NT2/D1 (cell line): ENCODE results near the gene RNF40.

Experiments used
- DNase-seq: peaks from one replicate; pipeline ENCODE4 v3.0.0-alpha.2; 2011; ENCODE audit warnings: low read depth, low spot score
- H3K27me3 ChIP-seq: 2 replicates; pipeline ENCODE4 v1.6.0; 2011; ENCODE audit warnings: mild to moderate bottlenecking; ENCODE audit not compliant: insufficient read length, insufficient read depth
- H3K36me3 ChIP-seq: 2 replicates; pipeline ENCODE4 v1.6.1; 2011; ENCODE audit warnings: mild to moderate bottlenecking, low read length, mixed read lengths; ENCODE audit not compliant: insufficient read depth, insufficient read length
- H3K4me1 ChIP-seq: 2 replicates; pipeline ENCODE4 v1.5.1; 2011; ENCODE audit not compliant: insufficient read depth, insufficient read length
- H3K4me3 ChIP-seq: 2 replicates; pipeline ENCODE4 v1.5.1; 2011; ENCODE audit warnings: low read depth; ENCODE audit not compliant: insufficient read length
- H3K9ac ChIP-seq: 2 replicates; pipeline ENCODE4 v1.6.0; 2011; ENCODE audit warnings: low read depth; ENCODE audit not compliant: insufficient read length
- H3K9me3 ChIP-seq: 2 replicates; pipeline ENCODE4 v1.5.1; 2011; ENCODE audit warnings: mild to moderate bottlenecking, low read length; ENCODE audit not compliant: insufficient read depth
- SUZ12 ChIP-seq: IDR thresholded peaks from 2 replicates; pipeline ENCODE4 v1.6.1; 2011; ENCODE audit not compliant: insufficient read length, insufficient read depth; ENCODE audit errors: extremely low read depth
- YY1 ChIP-seq: IDR thresholded peaks from 2 replicates; pipeline ENCODE4 v1.6.1; 2011; ENCODE audit not compliant: insufficient read length, insufficient read depth
- ZNF274 ChIP-seq: IDR thresholded peaks from 2 replicates; pipeline ENCODE4 v1.6.1; 2011; ENCODE audit warnings: mild to moderate bottlenecking, low read depth, low read length

RNF40 gene

DNA sequence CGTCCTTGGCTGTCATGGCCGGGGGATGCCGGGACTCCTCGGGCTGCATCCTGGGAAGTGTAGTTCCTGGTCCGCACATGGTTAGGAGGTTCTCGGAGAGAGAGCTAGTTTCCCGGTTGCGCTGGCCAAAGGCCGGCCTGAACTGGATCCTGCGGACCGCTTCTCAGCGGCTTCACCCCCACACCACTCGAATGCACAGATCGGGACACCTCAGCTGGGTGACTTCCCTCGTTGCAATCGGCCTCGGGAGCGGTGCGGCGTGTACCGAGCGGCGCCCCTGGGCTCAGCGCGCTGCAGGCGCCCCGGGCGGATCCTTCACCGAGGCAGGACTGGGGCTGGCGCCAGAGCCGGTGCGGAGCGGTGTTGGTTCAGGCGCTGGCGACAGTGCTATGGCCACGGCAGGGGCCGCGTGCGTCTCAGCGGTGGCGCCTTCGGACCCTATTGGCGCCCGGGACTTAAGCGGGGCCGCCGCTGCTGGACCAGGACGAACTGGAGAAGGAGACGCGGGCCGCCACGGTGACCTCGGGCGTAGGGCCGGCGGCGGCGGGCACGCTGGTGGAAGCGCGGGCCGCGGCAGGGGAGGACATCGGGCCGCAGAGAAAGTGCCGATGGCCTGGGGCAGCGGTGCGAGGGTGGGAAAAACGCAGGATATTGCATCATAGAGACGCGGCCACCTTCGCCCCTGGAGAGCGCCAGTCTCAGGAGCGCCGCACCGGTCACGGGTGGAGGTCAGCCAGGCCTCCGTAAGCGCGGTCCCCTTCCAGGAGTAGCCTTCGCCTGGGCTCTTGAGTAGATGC lies 13.5 kb downstream of the RNF40 start:
- Histone ChIP-seq H3K4me1 (peaks cover 18% of the 10 kb centered on the region), H3K9me3 (no peaks in the 10 kb centered on the region), H3K27me3 (no peaks in the 10 kb centered on the region), H3K9ac (peak overlapping the region; percentile 99), H3K4me3 (peak overlapping the region; percentile 93), H3K36me3 (peaks cover 73% of the 10 kb centered on the region)
- TF ChIP-seq YY1 = peak; percentile 54
- TF ChIP-seq ZNF274 = no peak
- TF ChIP-seq SUZ12 = no peak
- peak; percentile 86 for DNase-seq

GRCh38 chr16:30777591-30778297 lies 15.6 kb downstream of the RNF40 start:
- peaks cover 73% of the 10 kb centered on the region for H3K36me3 ChIP-seq
- TF ChIP-seq SUZ12 (no peak), ZNF274 (no peak)
- no peak overlapping the region for H3K9ac ChIP-seq
- H3K27me3 ChIP-seq = no peaks in the 10 kb centered on the region
- DNase-seq = no peak
- H3K4me3 ChIP-seq = no peak overlapping the region
- H3K9me3 ChIP-seq = no peaks in the 10 kb centered on the region
- peaks cover 18% of the 10 kb centered on the region for H3K4me1 ChIP-seq

GRCh38 chr16:30778549-30779244 lies 16.6 kb downstream of the RNF40 start:
- Histone ChIP-seq H3K4me3 (no peak overlapping the region), H3K9me3 (no peaks in the 10 kb centered on the region), H3K9ac (peak overlapping the region; percentile 53), H3K27me3 (no peaks in the 10 kb centered on the region), H3K36me3 (peaks cover 73% of the 10 kb centered on the region), H3K4me1 (peaks cover 21% of the 10 kb centered on the region)
- DNase-seq = no peak
- TF ChIP-seq YY1 (no peak), ZNF274 (no peak), SUZ12 (no peak)

- DNase-seq = no peak
- Histone ChIP-seq H3K36me3 (peaks cover 73% of the 10 kb centered on the region), H3K9me3 (no peaks in the 10 kb centered on the region), H3K4me1 (peaks cover 20% of the 10 kb centered on the region), H3K27me3 (no peaks in the 10 kb centered on the region), H3K9ac (peak overlapping the region; percentile 34), H3K4me3 (no peak overlapping the region)
- TF ChIP-seq ZNF274 = no peak
- TF ChIP-seq SUZ12 = no peak
- TF ChIP-seq YY1 = no peak
These were observed 17.5 kb downstream of the RNF40 start for GRCh38 chr16:30779596-30779995.

DNA sequence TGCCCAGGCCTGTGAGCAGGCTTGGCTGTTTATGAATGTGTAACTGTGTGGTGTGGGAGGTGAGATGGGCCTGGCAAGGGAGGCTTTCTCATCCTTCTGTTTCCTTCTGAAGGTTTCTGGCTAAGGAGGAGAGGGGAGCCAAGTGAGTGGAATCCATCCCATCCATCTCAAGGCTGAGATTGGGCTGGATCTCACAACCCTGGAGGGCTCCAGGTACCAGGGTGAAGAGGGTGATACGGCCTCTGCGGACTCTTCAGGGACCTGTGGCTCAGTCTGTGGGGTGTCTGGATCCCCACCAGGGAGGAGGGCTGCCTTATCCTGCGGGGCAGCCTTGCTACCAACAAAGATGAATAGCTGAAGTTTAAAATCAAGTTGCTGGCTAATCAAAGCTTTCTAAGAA lies 17.9 kb downstream of the RNF40 start:
- peaks cover 73% of the 10 kb centered on the region for H3K36me3 ChIP-seq
- H3K9ac ChIP-seq = no peak overlapping the region
- no peaks in the 10 kb centered on the region for H3K27me3 ChIP-seq
- no peak for DNase-seq
- TF ChIP-seq YY1 = no peak
- no peak for TF ChIP-seq SUZ12
- no peak for TF ChIP-seq ZNF274
- no peak overlapping the region for H3K4me3 ChIP-seq
- no peaks in the 10 kb centered on the region for H3K9me3 ChIP-seq
- peaks cover 17% of the 10 kb centered on the region for H3K4me1 ChIP-seq

GRCh38 chr16:30780549-30780948 lies 18.4 kb downstream of the RNF40 start:
- TF ChIP-seq ZNF274 = no peak
- no peak for TF ChIP-seq SUZ12
- TF ChIP-seq YY1 = no peak
- DNase-seq = no peak
- no peaks in the 10 kb centered on the region for H3K27me3 ChIP-seq
- H3K4me3 ChIP-seq = no peak overlapping the region
- H3K9ac ChIP-seq = no peak overlapping the region
- peaks cover 77% of the 10 kb centered on the region for H3K36me3 ChIP-seq
- H3K9me3 ChIP-seq = no peaks in the 10 kb centered on the region
- H3K4me1 ChIP-seq = peaks cover 17% of the 10 kb centered on the region
